MM.1S (cell line): ENCODE measurements around the gene HMX2.
A peak's percentile ranks its signal among the peaks of the same experiment; 100 is the strongest.

ENCODE experiments used
- DNase-seq: peaks from one replicate; pipeline ENCODE4 v3.0.0-alpha.2; 2015
- H2AFZ ChIP-seq: fragments of 300-600 bp; sonication (generic); 2 replicates; pipeline ENCODE4 v1.6.0; 2016; ENCODE audit warnings: antibody characterized with exemption, low read length
- H3F3A ChIP-seq: fragments of 300-600 bp; sonication (generic); 2 replicates; pipeline ENCODE4 v1.6.1; 2016; ENCODE audit warnings: mild to moderate bottlenecking, antibody characterized with exemption, low read length, moderate library complexity, mixed read lengths; ENCODE audit not compliant: insufficient read depth
- H3K27ac ChIP-seq: fragments of 300-600 bp; sonication (generic); 2 replicates; pipeline ENCODE4 v1.5.1; 2016; ENCODE audit warnings: mild to moderate bottlenecking, low read length
- H3K27me3 ChIP-seq: fragments of 300-600 bp; sonication (generic); replicated peaks from 2 replicates; pipeline ENCODE4 v1.6.0; 2016; ENCODE audit warnings: low read length; ENCODE audit not compliant: insufficient read depth
- H3K36me3 ChIP-seq: fragments of 300-600 bp; sonication (generic); replicated peaks from 2 replicates; pipeline ENCODE4 v1.6.1; 2016; ENCODE audit warnings: mild to moderate bottlenecking, low read length, mixed read lengths; ENCODE audit not compliant: insufficient read depth
- H3K4me1 ChIP-seq: fragments of 300-600 bp; sonication (generic); 2 replicates; pipeline ENCODE4 v1.6.1; 2016; ENCODE audit warnings: low read length, mixed read lengths
- H3K4me2 ChIP-seq: fragments of 300-600 bp; sonication (generic); 2 replicates; pipeline ENCODE4 v1.6.0; 2016; ENCODE audit warnings: low read depth, low read length
- H3K4me3 ChIP-seq: fragments of 300-600 bp; sonication (generic); 2 replicates; pipeline ENCODE4 v1.5.1; 2016; ENCODE audit warnings: low read length, mixed read lengths
- H3K79me2 ChIP-seq: fragments of 300-600 bp; sonication (generic); 2 replicates; pipeline ENCODE4 v1.6.1; 2016; ENCODE audit warnings: mixed run types, low read length, mixed read lengths
- H3K9ac ChIP-seq: fragments of 300-600 bp; sonication (generic); 2 replicates; pipeline ENCODE4 v1.6.1; 2016; ENCODE audit warnings: low read length, mixed read lengths
- H3K9me2 ChIP-seq: fragments of 300-600 bp; sonication (generic); replicated peaks from 2 replicates; pipeline ENCODE4 v1.6.1; 2016; ENCODE audit warnings: mild to moderate bottlenecking, low read length, mixed read lengths; ENCODE audit not compliant: insufficient read depth
- H3K9me3 ChIP-seq: fragments of 300-600 bp; sonication (generic); replicated peaks from 2 replicates; pipeline ENCODE4 v1.6.1; 2016; ENCODE audit warnings: mild to moderate bottlenecking, low read length, mixed read lengths; ENCODE audit not compliant: insufficient read depth
- H4K20me1 ChIP-seq: fragments of 300-600 bp; sonication (generic); 2 replicates; pipeline ENCODE4 v1.6.1; 2016; ENCODE audit warnings: mild to moderate bottlenecking, low read length, moderate library complexity, mixed read lengths; ENCODE audit not compliant: insufficient read depth
- CTCF ChIP-seq: fragments of 300-600 bp; sonication (generic); IDR thresholded peaks from 2 replicates; pipeline ENCODE4 v1.5.1; 2016; ENCODE audit warnings: antibody characterized with exemption, low read length, mixed read lengths
- EZH2 ChIP-seq: fragments of 300-600 bp; sonication (generic); optimal IDR thresholded peaks from 2 replicates; pipeline ENCODE3; 2017; ENCODE audit warnings: low read depth, mild to moderate bottlenecking, antibody characterized with exemption, low read length, mixed read lengths
- EZH2phosphoT487 ChIP-seq: fragments of 300-600 bp; sonication (generic); IDR thresholded peaks from 2 replicates; pipeline ENCODE4 v1.6.1; 2018; ENCODE audit warnings: antibody characterized with exemption, low read length

Gene HMX2

GRCh38 chr10:123157210-123157609, 9.3 kb downstream of the HMX2 start:
- Histone ChIP-seq H3F3A (0 out of 2 replicates have a peak, but pooled peaks cover 4% of the 10 kb centered on the region), H3K27ac (no peak overlapping the region), H4K20me1 (peaks cover 18% of the 10 kb centered on the region; the same call in 1 of the 2 replicates), H3K36me3 (peaks cover 32% of the 10 kb centered on the region), H2AFZ (no peak overlapping the region), H3K4me2 (peak overlapping the region; percentile 3; the same call in 1 of the 2 replicates), H3K9me2 (no peaks in the 10 kb centered on the region), H3K4me1 (peaks cover 39% of the 10 kb centered on the region), H3K9ac (no peak overlapping the region), H3K4me3 (no peak overlapping the region), H3K27me3 (no peaks in the 10 kb centered on the region), H3K9me3 (no peaks in the 10 kb centered on the region), H3K79me2 (peaks cover 79% of the 10 kb centered on the region)
- DNase-seq, result no peak
- no peak for TF ChIP-seq CTCF
- no peak for TF ChIP-seq EZH2
- TF ChIP-seq EZH2phosphoT487, result no peak

- Histone ChIP-seq H4K20me1 (peaks cover 23% of the 10 kb centered on the region; the same call in 1 of the 2 replicates), H3K4me2 (peak overlapping the region; percentile 3; the same call in 1 of the 2 replicates), H3K9ac (no peak overlapping the region), H3K27ac (no peak overlapping the region), H3F3A (0 out of 2 replicates have a peak, but pooled peaks cover 4% of the 10 kb centered on the region), H2AFZ (no peak overlapping the region), H3K4me3 (no peak overlapping the region), H3K27me3 (no peaks in the 10 kb centered on the region), H3K9me2 (no peaks in the 10 kb centered on the region), H3K9me3 (no peaks in the 10 kb centered on the region), H3K79me2 (peaks cover 94% of the 10 kb centered on the region), H3K36me3 (peaks cover 47% of the 10 kb centered on the region), H3K4me1 (peaks cover 36% of the 10 kb centered on the region)
- no peak for TF ChIP-seq CTCF
- no peak for TF ChIP-seq EZH2phosphoT487
- no peak for TF ChIP-seq EZH2
- no peak for DNase-seq
These were observed 10.7 kb downstream of the HMX2 start for GRCh38 chr10:123158682-123159081.

- Histone ChIP-seq H3K27ac (no peak overlapping the region), H2AFZ (no peak overlapping the region), H4K20me1 (peaks cover 24% of the 10 kb centered on the region; the same call in 1 of the 2 replicates), H3K4me3 (no peak overlapping the region), H3K9ac (no peak overlapping the region), H3K9me2 (no peaks in the 10 kb centered on the region), H3K4me1 (peaks cover 34% of the 10 kb centered on the region), H3K36me3 (peaks cover 58% of the 10 kb centered on the region), H3K79me2 (peaks cover 98% of the 10 kb centered on the region), H3K9me3 (no peaks in the 10 kb centered on the region), H3K27me3 (no peaks in the 10 kb centered on the region), H3K4me2 (0 out of 2 replicates have a peak overlapping the region, but pooled peaks have one; percentile 4), H3F3A (0 out of 2 replicates have a peak, but pooled peaks cover 4% of the 10 kb centered on the region)
- peak; percentile 41 for DNase-seq
- TF ChIP-seq CTCF, result no peak
- no peak for TF ChIP-seq EZH2
- TF ChIP-seq EZH2phosphoT487, result no peak
These were observed 12.5 kb downstream of the HMX2 start for GRCh38 chr10:123160311-123160980.
